HCT116 (cell line): ENCODE data around the gene CDKN1A. TPM values are rescaled to one million over a fixed set of nuclear protein-coding genes. Genes with fewer than 3 reads are reported as not detected.

Experiments
- ATAC-seq: fragments of 200-7000 bp; cut with Tn5 transposase; 2 replicates; pipeline ENCODE4 v1.9.1; 2020; ENCODE audit warnings: mild to moderate bottlenecking, moderate library complexity
- BruUV-seq: library from RNA; stranded (reverse); fragments of 400-500 nt; replicated peaks from 2 replicates; lab custom pipeline; 2021; lab: Mats Ljungman, UMichigan
- CTCF ChIA-PET: fragments of 300-600 bp; sonication (Branson Sonifier 250); formaldehyde crosslinking; loops from one replicate; lab custom pipeline; 2021; ENCODE audit warnings: antibody characterized with exemption; lab: Charles Lee
- POLR2A ChIA-PET: fragments of 300-600, 350-600 bp; sonication (Branson Sonifier 250); formaldehyde crosslinking; loops from one replicate; lab custom pipeline; 2021; ENCODE audit warnings: antibody characterized with exemption; lab: Charles Lee
- RAD21 ChIA-PET, 2 experiments: fragments of 300-600 bp; sonication (Branson Sonifier 250); formaldehyde crosslinking; loops; one replicate each; lab custom pipeline; 2023; ENCODE audit warnings: low total read pairs in 2 of 2; ENCODE audit not compliant: uncharacterized antibody in 2 of 2, unreplicated experiment in 2 of 2, low non-redundant PET in 1 of 2; lab: Charles Lee
- DNase-seq: peaks from one replicate; pipeline ENCODE4 v3.0.0-alpha.2; 2010; ENCODE audit warnings: low read depth, low spot score
- H2AFZ ChIP-seq: fragments of 200-600 bp; shearing (Covaris generic), sonication (generic); 2 replicates; pipeline ENCODE4 v1.6.1; 2017; ENCODE audit warnings: low read depth, mixed run types, mixed read lengths, antibody characterized with exemption, low read length; ENCODE audit not compliant: poor library complexity, severe bottlenecking
- H3K27ac ChIP-seq: 2 replicates; pipeline ENCODE4 v1.5.1; 2012; ENCODE audit warnings: low read depth, low read length
- H3K27me3 ChIP-seq: fragments of 200-600 bp; sonication (generic); 2 replicates; pipeline ENCODE4 v1.6.1; 2016; ENCODE audit warnings: mixed run types, low read length, mixed read lengths; ENCODE audit not compliant: insufficient read depth
- H3K36me3 ChIP-seq, 2 experiments: fragments of 200-500 bp in 1 of 2; fragments of 200-600 bp in 1 of 2; sonication (Bioruptor generic) in 1 of 2; sonication (generic) in 1 of 2; 2 replicates each; pipeline versions ENCODE4 v1.5.1 to v1.6.1; 2014 to 2016; ENCODE audit warnings: low read length in 2 of 2, inconsistent platforms in 1 of 2, mixed read lengths in 1 of 2, mixed run types in 1 of 2; ENCODE audit not compliant: insufficient read depth in 2 of 2, control insufficient read depth in 1 of 2
- H3K4me1 ChIP-seq, 2 experiments: fragments of 200-600 bp in 1 of 2; sonication (generic) in 1 of 2; 2 replicates each; pipeline versions ENCODE4 v1.5.1 to v1.6.1; 2012 to 2017; ENCODE audit warnings: low read length in 2 of 2, inconsistent platforms in 1 of 2, mild to moderate bottlenecking in 1 of 2, mixed read lengths in 1 of 2, mixed run types in 1 of 2, moderate library complexity in 1 of 2; ENCODE audit not compliant: insufficient read depth in 2 of 2, control insufficient read depth in 1 of 2
- H3K4me2 ChIP-seq: fragments of 200-600 bp; sonication (generic); 2 replicates; pipeline ENCODE4 v1.6.1; 2017; ENCODE audit warnings: mixed run types, low read length, mixed read lengths
- H3K4me3 ChIP-seq, 2 experiments: fragments of 200-600 bp in 1 of 2; sonication (generic) in 1 of 2; replicated peaks in 1 of 2; 2 replicates each; pipeline ENCODE4 v1.5.1; 2011 to 2016; ENCODE audit warnings: low read length in 2 of 2, control low read depth in 1 of 2, low read depth in 1 of 2, mild to moderate bottlenecking in 1 of 2, mixed read lengths in 1 of 2, mixed run types in 1 of 2
- H3K79me2 ChIP-seq: fragments of 200-600 bp; sonication (generic); 2 replicates; pipeline ENCODE4 v1.6.1; 2017; ENCODE audit warnings: mild to moderate bottlenecking, mixed run types, low read length, moderate library complexity, mixed read lengths; ENCODE audit not compliant: insufficient read depth
- H3K9ac ChIP-seq: fragments of 200-600 bp; sonication (generic); 2 replicates; pipeline ENCODE4 v1.6.1; 2016; ENCODE audit warnings: low read length, mixed read lengths
- H3K9me2 ChIP-seq: fragments of 200-600 bp; sonication (generic), shearing (Covaris generic); 2 replicates; pipeline ENCODE4 v1.6.1; 2017; ENCODE audit warnings: mixed run types, mild to moderate bottlenecking, moderate library complexity; ENCODE audit not compliant: insufficient read depth
- H3K9me3 ChIP-seq, 2 experiments: fragments of 200-500 bp in 1 of 2; fragments of 200-600 bp in 1 of 2; sonication (Bioruptor generic) in 1 of 2; sonication (generic) in 1 of 2; 2 replicates each; pipeline ENCODE4 v1.6.1; 2014 to 2017; ENCODE audit warnings: low read length in 2 of 2, mixed read lengths in 2 of 2, inconsistent platforms in 1 of 2, low read depth in 1 of 2, mild to moderate bottlenecking in 1 of 2, mixed run types in 1 of 2, moderate library complexity in 1 of 2; ENCODE audit not compliant: control insufficient read depth in 1 of 2, insufficient read depth in 1 of 2
- H4K20me1 ChIP-seq: fragments of 200-600 bp; sonication (generic), shearing (Covaris generic); 2 replicates; pipeline ENCODE4 v1.6.1; 2017; ENCODE audit warnings: mixed run types, mild to moderate bottlenecking, moderate library complexity; ENCODE audit not compliant: insufficient read depth
- CEBPB ChIP-seq: IDR thresholded peaks from 2 replicates; pipeline ENCODE4 v1.6.1; 2012; ENCODE audit warnings: low read depth
- EGR1 ChIP-seq: IDR thresholded peaks from 2 replicates; pipeline ENCODE4 v1.6.1; 2012; ENCODE audit warnings: low read depth
- EZH2 ChIP-seq: fragments of 200-600 bp; sonication (generic); IDR thresholded peaks from 2 replicates; pipeline ENCODE4 v1.6.1; 2017; ENCODE audit warnings: antibody characterized with exemption, mixed run types
- EZH2phosphoT487 ChIP-seq: fragments of 200-600 bp; IDR thresholded peaks from 2 replicates; pipeline ENCODE4 v1.6.1; 2018; ENCODE audit warnings: antibody characterized with exemption, borderline replicate concordance
- FOSL1 ChIP-seq: IDR thresholded peaks from 2 replicates; pipeline ENCODE4 v1.6.1; 2012; ENCODE audit warnings: low read depth
- JUND ChIP-seq: IDR thresholded peaks from 2 replicates; pipeline ENCODE4 v1.6.1; 2012
- POLR2A ChIP-seq: IDR thresholded peaks from 2 replicates; pipeline ENCODE4 v1.7.0; 2011; ENCODE audit warnings: borderline replicate concordance; ENCODE audit not compliant: insufficient read depth, insufficient read length; ENCODE audit errors: extremely low read depth
- RAD21 ChIP-seq: IDR thresholded peaks from 2 replicates; pipeline ENCODE4 v1.6.1; 2012; ENCODE audit warnings: low read depth, mild to moderate bottlenecking
- SIN3A ChIP-seq: IDR thresholded peaks from 2 replicates; pipeline ENCODE4 v1.6.1; 2012; ENCODE audit warnings: low read depth
- SP1 ChIP-seq: IDR thresholded peaks from 2 replicates; pipeline ENCODE4 v1.6.1; 2012; ENCODE audit warnings: low read depth
- TCF7L2 ChIP-seq: IDR thresholded peaks from 2 replicates; pipeline ENCODE4 v1.7.0; 2011; ENCODE audit warnings: borderline replicate concordance, inconsistent platforms; ENCODE audit not compliant: insufficient read depth, insufficient read length; ENCODE audit errors: extremely low read depth
- YY1 ChIP-seq: IDR thresholded peaks from 2 replicates; pipeline ENCODE4 v1.6.1; 2011; ENCODE audit warnings: low read length, low read depth, moderate library complexity, mild to moderate bottlenecking; ENCODE audit not compliant: insufficient replicate concordance; ENCODE audit errors: extremely low read depth
- ZFX ChIP-seq: fragments of 450-650 bp; IDR thresholded peaks from 2 replicates; pipeline ENCODE4 v1.6.1; 2017
- ZNF274 ChIP-seq: fragments of 200-500 bp; sonication (Bioruptor generic); IDR thresholded peaks from 2 replicates; pipeline ENCODE4 v1.6.1; 2014; ENCODE audit warnings: mild to moderate bottlenecking, low read depth, low read length, inconsistent platforms
- intact Hi-C: fragments of 100-400 bp; cut with micrococcal nuclease; formaldehyde crosslinking; loops from 2 replicates; pipeline ENCODE4 v1.10.0; 2022
- total RNA-seq: library from RNA; stranded (reverse); gene quantifications from one replicate; pipeline ENCODE4 v1.2.1, GENCODE V29; 2021; ENCODE audit not compliant: unreplicated experiment
- TF ChIP-seq, protein P1 (sequence below): IDR thresholded peaks from 2 replicates; pipeline ENCODE4 v1.6.1; 2012
- TF ChIP-seq, protein P2 (sequence below), 3 experiments: fragments of 200-600 bp in 1 of 3; sonication (generic) in 1 of 3; IDR thresholded peaks in 2 of 3; conservative IDR thresholded peaks in 1 of 3; 2 replicates each; pipeline ENCODE4 v1.5.1; 2012 to 2017; ENCODE audit warnings: low read depth in 2 of 3, low read length in 2 of 3, antibody characterized with exemption in 1 of 3, borderline replicate concordance in 1 of 3, control low read depth in 1 of 3, mild to moderate bottlenecking in 1 of 3, mixed read lengths in 1 of 3, mixed run types in 1 of 3, moderate library complexity in 1 of 3; ENCODE audit not compliant: insufficient read depth in 1 of 3
- TF ChIP-seq, protein P3 (sequence below): IDR thresholded peaks from 2 replicates; pipeline ENCODE4 v1.6.1; 2012; ENCODE audit warnings: low read depth

Gene CDKN1A
- total RNA-seq, 1 experiment from 2014 or later, result 179 TPM

DNA sequence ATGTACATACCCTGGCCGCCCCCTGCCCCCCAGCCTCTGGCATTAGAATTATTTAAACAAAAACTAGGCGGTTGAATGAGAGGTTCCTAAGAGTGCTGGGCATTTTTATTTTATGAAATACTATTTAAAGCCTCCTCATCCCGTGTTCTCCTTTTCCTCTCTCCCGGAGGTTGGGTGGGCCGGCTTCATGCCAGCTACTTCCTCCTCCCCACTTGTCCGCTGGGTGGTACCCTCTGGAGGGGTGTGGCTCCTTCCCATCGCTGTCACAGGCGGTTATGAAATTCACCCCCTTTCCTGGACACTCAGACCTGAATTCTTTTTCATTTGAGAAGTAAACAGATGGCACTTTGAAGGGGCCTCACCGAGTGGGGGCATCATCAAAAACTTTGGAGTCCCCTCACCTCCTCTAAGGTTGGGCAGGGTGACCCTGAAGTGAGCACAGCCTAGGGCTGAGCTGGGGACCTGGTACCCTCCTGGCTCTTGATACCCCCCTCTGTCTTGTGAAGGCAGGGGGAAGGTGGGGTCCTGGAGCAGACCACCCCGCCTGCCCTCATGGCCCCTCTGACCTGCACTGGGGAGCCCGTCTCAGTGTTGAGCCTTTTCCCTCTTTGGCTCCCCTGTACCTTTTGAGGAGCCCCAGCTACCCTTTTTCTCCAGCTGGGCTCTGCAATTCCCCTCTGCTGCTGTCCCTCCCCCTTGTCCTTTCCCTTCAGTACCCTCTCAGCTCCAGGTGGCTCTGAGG, 7.6 kb downstream of the CDKN1A start (continued):
- TF ChIP-seq, protein P1, sequence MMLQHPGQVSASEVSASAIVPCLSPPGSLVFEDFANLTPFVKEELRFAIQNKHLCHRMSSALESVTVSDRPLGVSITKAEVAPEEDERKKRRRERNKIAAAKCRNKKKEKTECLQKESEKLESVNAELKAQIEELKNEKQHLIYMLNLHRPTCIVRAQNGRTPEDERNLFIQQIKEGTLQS, result no peak
- TF ChIP-seq TCF7L2 (no peak), JUND (no peak), EZH2 (no peak), EZH2phosphoT487 (no peak), CEBPB (no peak), POLR2A (no peak), ZNF274 (no peak), SIN3A (no peak)
- TF ChIP-seq, all 23 proteins: peak for 0

DNA sequence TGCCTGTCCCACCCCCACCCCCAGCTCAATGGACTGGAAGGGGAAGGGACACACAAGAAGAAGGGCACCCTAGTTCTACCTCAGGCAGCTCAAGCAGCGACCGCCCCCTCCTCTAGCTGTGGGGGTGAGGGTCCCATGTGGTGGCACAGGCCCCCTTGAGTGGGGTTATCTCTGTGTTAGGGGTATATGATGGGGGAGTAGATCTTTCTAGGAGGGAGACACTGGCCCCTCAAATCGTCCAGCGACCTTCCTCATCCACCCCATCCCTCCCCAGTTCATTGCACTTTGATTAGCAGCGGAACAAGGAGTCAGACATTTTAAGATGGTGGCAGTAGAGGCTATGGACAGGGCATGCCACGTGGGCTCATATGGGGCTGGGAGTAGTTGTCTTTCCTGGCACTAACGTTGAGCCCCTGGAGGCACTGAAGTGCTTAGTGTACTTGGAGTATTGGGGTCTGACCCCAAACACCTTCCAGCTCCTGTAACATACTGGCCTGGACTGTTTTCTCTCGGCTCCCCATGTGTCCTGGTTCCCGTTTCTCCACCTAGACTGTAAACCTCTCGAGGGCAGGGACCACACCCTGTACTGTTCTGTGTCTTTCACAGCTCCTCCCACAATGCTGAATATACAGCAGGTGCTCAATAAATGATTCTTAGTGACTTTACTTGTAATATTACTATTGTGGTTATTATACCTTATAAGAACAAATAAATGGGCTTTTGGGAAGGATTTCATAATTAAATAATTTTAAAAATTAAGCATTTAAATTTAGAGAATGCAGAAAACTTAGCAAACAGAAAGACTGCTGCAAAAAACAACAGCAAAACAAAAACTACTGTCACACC, 8.4 kb downstream of the CDKN1A start:
- POLR2A ChIA-PET, result interaction anchor here (0.9 to 2.4 kb wide), 5 partner anchors 8 to 44 kb away, joined by 3 to 9 read pairs (median 5); partner anchors contain the start of gene CDKN1A
- no peak for ATAC-seq
- no peak overlapping the region for H2AFZ ChIP-seq
- no TSS peak for BruUV-seq
- no peaks in the 10 kb centered on the region for H3K9me3 ChIP-seq
- H3K9me2 ChIP-seq, result no peaks in the 10 kb centered on the region
- peaks cover 3% of the 10 kb centered on the region; the same call in 1 of the 2 replicates for H4K20me1 ChIP-seq
- no peak overlapping the region for H3K4me3 ChIP-seq
- DNase-seq, result no peak
- peaks cover 16 to 18% of the 10 kb centered on the region in 2 experiments for H3K4me1 ChIP-seq
- no peak overlapping the region for H3K27ac ChIP-seq
- CTCF ChIA-PET, result interaction anchor here (1.0 kb wide), 1 partner anchor 38 kb away, joined by 6 read pairs; no protein-coding TSS in a partner anchor
- H3K9ac ChIP-seq, result no peak overlapping the region
- no peak overlapping the region for H3K4me2 ChIP-seq
- H3K79me2 ChIP-seq, result peaks cover 28% of the 10 kb centered on the region
- H3K27me3 ChIP-seq, result no peaks in the 10 kb centered on the region
- RAD21 ChIA-PET, result no interaction called here
- intact Hi-C loops, result no loop called here
- peaks cover 25 to 37% of the 10 kb centered on the region in 2 experiments for H3K36me3 ChIP-seq
- TF ChIP-seq ZFX (no peak), EZH2 (no peak), EZH2phosphoT487 (no peak), CEBPB (no peak), FOSL1 (no peak), EGR1 (no peak), SP1 (no peak), RAD21 (no peak), SIN3A (no peak), YY1 (no peak)
- TF ChIP-seq, protein P2, sequence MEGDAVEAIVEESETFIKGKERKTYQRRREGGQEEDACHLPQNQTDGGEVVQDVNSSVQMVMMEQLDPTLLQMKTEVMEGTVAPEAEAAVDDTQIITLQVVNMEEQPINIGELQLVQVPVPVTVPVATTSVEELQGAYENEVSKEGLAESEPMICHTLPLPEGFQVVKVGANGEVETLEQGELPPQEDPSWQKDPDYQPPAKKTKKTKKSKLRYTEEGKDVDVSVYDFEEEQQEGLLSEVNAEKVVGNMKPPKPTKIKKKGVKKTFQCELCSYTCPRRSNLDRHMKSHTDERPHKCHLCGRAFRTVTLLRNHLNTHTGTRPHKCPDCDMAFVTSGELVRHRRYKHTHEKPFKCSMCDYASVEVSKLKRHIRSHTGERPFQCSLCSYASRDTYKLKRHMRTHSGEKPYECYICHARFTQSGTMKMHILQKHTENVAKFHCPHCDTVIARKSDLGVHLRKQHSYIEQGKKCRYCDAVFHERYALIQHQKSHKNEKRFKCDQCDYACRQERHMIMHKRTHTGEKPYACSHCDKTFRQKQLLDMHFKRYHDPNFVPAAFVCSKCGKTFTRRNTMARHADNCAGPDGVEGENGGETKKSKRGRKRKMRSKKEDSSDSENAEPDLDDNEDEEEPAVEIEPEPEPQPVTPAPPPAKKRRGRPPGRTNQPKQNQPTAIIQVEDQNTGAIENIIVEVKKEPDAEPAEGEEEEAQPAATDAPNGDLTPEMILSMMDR (IDR thresholded peaks at IDR 0.05 in 2 of 3, conservative IDR thresholded peaks at IDR 0.05 in 1 of 3; ENCODE audit: borderline replicate concordance in 1 of 3, insufficient read depth in 1 of 3, low read depth in 2 of 3, low read length in 2 of 3), result no peak
- TF ChIP-seq, protein P3, sequence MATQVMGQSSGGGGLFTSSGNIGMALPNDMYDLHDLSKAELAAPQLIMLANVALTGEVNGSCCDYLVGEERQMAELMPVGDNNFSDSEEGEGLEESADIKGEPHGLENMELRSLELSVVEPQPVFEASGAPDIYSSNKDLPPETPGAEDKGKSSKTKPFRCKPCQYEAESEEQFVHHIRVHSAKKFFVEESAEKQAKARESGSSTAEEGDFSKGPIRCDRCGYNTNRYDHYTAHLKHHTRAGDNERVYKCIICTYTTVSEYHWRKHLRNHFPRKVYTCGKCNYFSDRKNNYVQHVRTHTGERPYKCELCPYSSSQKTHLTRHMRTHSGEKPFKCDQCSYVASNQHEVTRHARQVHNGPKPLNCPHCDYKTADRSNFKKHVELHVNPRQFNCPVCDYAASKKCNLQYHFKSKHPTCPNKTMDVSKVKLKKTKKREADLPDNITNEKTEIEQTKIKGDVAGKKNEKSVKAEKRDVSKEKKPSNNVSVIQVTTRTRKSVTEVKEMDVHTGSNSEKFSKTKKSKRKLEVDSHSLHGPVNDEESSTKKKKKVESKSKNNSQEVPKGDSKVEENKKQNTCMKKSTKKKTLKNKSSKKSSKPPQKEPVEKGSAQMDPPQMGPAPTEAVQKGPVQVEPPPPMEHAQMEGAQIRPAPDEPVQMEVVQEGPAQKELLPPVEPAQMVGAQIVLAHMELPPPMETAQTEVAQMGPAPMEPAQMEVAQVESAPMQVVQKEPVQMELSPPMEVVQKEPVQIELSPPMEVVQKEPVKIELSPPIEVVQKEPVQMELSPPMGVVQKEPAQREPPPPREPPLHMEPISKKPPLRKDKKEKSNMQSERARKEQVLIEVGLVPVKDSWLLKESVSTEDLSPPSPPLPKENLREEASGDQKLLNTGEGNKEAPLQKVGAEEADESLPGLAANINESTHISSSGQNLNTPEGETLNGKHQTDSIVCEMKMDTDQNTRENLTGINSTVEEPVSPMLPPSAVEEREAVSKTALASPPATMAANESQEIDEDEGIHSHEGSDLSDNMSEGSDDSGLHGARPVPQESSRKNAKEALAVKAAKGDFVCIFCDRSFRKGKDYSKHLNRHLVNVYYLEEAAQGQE, result no peak
- TF ChIP-seq, protein P1, result no peak
